CD4-positive, alpha-beta T cell treated with Interleukin-15 for 4 hours (primary cell): ENCODE results near the gene NLRP14.

Experiments used
- DNase-seq: peaks from one replicate; pipeline ENCODE4 v3.0.0-alpha.2; 2020; ENCODE audit warnings: low spot score

Gene NLRP14, protein sequence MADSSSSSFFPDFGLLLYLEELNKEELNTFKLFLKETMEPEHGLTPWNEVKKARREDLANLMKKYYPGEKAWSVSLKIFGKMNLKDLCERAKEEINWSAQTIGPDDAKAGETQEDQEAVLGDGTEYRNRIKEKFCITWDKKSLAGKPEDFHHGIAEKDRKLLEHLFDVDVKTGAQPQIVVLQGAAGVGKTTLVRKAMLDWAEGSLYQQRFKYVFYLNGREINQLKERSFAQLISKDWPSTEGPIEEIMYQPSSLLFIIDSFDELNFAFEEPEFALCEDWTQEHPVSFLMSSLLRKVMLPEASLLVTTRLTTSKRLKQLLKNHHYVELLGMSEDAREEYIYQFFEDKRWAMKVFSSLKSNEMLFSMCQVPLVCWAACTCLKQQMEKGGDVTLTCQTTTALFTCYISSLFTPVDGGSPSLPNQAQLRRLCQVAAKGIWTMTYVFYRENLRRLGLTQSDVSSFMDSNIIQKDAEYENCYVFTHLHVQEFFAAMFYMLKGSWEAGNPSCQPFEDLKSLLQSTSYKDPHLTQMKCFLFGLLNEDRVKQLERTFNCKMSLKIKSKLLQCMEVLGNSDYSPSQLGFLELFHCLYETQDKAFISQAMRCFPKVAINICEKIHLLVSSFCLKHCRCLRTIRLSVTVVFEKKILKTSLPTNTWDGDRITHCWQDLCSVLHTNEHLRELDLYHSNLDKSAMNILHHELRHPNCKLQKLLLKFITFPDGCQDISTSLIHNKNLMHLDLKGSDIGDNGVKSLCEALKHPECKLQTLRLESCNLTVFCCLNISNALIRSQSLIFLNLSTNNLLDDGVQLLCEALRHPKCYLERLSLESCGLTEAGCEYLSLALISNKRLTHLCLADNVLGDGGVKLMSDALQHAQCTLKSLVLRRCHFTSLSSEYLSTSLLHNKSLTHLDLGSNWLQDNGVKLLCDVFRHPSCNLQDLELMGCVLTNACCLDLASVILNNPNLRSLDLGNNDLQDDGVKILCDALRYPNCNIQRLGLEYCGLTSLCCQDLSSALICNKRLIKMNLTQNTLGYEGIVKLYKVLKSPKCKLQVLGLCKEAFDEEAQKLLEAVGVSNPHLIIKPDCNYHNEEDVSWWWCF

DNA sequence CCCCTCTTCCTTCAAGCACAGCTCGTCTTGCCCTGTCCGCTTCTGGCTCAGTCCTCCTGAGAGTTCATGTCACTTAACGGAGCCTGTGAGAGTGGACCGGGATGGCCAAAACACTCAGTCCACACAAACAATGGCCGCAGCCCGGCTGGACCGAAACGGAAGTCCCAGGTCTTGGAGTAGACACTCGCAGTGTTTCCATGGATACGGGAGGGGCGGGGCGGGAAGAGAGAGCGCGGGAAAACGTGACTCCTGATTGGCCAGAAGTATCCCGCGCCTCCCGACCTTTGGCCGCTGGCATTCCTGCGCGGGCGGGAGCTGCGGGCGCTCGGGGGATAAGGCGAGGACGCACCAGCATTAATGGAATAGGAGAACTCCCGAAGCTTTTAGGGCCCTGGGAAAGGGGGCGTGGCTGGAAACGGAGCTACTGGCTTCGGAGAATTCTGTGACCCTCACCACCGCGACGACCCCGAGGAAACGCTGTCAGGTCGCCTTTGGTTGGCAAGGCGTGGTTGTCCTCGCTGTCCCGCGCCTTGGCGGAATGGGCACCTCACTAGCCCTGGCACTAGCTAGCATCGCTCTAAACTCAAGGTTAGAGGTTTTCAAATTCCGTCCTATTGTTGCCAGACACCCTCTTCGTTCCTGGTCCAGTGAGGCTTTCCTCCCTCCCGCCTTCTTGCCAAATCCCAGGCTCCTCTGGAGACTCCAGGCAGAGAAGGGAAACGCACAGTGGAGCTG, at the start of gene NLRP14, which contains the start of gene ZNF214:
TSS of gene NLRP14 (plus strand) at position 297 of the 735 bp plus-strand sequence. CDS start 18,108 bp downstream, outside the sequence.
TSS of gene ZNF214 (minus strand) at position 164 of the 735 bp plus-strand sequence. CDS start 17,511 bp downstream, outside the sequence.
- DNase-seq = no peak

DNA sequence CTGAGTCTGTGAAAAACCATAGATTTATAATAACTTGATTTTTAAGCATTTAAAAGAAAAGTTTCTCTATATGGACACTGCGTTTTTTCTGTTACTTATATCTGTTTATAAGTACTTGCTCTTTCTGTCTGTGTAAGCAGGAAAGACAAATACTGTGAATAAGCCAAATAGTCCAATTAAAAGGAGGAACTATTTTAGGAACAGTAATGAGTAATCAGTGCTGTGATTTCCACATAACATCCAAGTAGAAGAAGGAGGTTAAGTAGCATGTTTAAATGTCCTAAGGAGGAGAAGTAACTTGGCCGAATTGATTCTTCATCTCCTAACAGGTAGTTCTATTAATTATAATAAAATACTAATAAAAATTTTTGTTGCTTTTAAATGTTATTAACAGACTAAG, 40.9 kb upstream of the NLRP14 start:
- no peak for DNase-seq

DNA sequence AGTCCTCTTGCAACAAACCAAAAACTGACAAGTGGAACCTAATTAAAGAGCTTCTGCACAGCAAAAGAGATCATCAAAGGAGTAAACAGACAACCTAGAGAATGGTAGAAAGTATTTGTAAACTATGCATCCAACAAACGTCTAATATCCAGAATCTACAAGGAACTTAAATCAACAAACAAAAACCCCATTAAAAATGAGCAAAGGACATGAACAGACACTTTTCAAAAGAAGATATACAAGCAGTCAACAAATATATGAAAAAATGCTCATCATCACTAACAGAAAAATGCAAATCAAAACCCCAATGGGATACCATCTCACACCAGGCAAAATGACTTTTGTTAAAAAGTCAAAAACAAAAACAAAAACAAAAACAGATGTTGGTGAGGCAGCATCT, 33.8 kb upstream of the NLRP14 start:
- no peak for DNase-seq

DNA sequence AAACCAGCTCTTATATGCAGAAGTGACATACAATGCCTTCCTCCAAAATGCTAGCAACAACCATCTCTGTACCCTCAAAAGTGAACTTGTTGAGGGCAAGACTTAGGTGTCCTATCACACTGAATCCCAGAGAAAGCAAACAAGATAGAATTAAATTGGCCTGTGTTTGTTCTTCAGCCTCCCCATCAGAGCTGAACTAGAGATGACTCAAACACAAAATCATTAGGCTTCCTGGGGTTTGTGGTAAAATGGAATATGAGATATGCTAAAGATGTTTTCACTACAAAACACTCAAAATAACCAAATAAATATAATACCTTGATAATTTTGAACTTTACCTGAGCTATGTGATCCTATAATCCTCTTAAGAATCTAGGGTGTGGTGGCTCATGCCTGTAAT, 31.8 kb upstream of the NLRP14 start:
- no peak for DNase-seq

DNA sequence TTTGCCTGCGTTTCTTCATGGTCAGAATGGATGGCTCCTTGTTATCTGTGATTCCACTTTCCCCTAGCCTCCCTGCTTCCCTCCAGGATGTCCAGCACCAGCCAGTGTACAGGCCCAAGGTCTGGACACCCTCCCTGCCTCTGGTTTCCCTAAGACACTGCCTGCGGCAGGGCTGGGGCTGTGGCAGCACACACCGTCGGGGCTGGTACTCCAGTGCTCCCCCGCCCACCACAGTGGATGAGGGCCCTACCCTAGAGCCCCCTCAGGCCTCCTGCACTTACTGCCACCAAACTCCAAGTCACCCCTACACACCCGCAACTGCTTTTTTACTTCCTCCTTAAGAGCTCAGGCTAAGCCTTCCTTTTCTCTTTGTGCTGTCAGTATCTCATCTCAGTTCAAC, 29.1 kb upstream of the NLRP14 start:
- no peak for DNase-seq

DNA sequence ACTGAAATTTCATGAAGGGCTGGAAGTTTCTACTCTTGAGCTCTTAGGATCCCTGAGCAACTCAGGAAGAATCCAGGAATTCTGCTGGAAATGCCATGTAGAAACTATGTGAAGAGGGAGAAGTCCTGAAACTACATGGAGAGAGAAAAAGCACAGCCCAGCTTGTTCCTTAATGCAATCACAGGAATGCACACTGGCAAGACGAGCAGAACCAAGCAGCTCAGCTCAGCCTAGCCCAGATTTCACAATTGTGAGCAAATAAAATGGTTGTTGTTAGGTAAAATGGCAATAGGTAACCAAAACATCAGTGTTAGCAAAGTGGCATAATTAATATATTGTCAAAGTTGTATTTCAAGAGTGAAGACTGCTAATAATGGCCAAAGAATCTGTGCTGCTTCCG, 28.3 kb upstream of the NLRP14 start:
- DNase-seq = no peak

DNA sequence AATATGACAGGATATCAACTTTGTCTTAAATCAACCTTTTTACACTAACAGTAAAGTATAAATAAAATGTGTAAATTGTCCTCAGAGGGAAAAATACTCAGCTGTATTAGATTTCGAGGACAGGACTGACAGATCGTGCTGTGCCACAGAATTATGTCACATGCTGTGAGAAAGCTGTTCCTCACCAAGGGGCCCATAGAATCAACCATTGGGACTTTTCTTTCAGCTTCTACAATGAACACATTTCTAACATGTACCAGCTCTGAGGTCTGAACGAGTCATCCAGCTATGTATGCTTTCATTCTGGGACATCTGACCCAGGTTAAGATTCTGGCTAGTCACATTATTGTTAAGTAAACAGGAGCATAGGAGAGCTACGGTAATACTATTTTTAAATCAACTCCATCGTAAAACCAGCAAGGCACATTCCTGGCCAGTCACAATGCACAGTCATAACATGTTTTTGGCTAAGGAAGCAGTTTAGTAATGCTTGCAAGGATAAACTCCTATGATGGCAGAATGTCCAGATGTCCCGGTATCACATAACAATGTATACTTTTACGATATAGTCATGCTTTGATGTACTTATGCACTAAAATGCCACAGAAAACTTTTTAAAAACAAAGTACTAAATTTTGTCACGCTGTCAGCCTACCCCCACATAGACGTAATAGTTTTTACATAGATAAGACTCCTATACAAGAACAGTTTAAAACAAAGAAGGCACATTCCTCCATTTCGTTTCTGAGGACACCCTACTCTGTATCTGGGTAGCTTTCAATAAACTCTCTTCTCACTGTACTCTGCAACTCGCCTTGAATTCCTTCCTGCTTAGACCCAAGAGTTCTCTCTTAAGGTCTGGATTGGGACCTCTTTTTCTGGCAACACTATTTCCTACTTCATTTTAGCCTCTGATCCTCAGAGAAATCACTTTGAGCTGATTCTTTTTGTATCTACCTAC, 27.5 kb upstream of the NLRP14 start:
- no peak for DNase-seq

DNA sequence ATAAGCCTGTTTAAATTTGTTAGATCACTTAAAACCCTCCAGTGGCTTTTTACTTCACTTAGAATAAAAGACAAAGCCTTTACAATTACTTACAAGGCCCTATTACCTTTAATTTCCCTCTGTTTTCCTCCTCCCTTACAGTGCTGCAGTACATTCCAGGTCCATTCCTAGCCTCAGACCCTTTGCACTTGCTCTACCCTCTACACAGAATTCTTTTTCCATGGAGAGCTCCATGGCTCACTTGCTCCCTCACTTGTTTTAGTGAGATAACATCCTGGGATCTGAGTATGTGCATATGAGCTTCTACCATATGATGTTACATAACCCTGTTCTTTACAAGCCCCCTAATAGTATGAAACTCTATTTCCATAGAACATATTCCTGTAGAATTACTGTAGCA, 24.6 kb upstream of the NLRP14 start:
- no peak for DNase-seq

DNA sequence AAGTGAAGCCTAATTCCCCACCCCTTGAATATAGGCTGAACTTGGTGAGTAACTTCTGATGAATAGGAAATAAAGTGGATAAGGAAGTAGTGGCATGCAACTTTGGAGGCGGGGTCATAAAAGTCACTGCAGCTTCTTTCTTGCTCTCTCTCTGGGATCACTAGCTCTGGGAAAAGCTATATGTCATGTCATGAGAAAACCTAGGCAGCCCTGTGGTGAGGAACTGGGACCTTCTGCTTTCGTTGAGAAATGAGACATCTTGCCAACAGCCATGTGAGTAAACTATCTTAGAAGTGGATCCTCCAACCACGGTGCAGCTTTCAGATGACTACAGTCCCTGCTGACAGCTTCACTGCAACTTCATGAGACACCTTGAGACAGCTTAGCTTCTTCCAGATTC, 15.8 kb upstream of the NLRP14 start:
- no peak for DNase-seq

DNA sequence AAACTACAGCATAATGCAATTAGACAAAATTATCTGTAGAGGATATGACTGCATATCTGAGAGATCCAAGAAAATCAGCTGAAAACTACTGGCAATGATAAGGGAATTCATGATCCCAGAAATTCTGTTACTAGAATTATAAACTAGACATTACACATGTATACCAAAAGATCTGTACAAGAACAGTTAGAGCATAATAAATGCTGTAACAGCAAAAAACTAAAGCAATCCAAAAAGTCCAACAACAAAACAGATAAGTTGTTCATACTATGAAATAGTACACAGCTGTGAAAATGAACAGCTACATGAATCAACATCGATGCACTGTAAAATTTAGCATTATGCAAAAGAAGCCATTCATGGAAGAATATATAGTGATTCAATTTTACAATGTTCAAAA, 6.2 kb upstream of the NLRP14 start:
- DNase-seq = no peak

DNA sequence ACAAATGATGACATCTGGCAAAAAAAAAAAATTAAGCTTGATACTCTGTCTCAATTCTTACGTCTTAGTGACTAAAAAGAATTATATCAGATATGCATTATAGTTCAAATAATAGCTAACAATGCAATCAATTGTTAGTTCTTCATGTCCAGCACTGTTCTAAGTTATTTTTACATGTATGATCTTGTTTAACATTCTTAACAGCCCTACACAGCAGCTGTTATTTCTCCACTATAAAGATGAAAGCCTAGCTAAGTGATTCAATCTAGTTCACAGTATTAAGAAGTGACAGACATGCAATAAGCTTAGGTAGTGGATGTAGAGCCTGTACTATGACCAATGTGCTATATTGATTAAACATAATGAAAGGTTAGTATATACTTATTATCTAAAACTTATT, 4.3 kb upstream of the NLRP14 start:
- DNase-seq = no peak

DNA sequence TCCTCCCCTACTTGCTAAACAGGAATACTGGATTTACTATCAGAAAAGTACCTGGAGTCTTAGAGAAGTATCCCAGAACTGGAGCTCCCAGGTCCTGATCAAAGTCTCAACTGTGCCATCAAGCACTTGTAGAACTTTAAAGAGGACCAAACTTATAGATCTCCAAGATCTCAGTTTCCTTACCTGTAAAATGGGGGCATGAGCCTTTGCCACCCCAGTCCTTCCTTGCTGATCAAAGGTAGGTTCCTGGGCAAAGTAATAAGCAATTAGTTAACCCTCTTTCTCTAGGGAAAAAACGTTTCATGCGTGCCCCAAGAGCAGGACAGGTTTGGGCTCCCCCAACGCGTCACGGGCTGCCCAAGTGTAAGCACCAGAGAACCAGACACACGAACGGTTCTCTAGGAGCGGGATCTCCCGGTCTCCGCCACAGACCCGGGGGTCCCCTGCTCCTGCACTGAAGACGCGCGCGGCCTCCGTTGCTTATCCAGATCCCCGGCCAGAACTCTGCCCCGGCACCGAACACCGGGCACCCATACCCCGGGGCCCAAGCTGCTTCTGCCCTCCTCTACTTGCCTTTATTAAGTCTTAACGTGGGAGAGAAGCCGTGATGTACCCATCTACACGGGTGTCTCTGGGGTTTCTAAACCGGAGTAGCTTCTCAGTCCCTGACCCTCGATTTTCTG, 638 bp upstream of the NLRP14 start:
- no peak for DNase-seq

DNA sequence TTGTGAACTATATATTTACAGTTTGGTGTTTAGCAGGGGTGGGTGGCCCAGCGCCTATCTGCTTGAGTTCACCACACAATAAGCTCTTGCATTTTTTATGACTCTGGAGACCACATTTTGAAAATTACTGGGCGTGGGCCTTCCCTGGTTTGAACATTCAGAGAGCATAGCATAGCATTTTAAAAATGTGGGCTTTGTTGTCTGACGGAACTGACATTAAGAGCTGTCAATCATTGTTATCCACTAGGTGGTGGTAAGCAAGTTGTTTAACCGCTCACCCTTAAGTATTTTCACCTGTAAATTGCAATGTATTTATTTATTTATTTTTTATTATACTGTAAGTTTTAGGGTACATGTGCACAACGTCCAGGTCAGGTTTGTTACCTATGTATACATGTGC, 1.0 kb downstream of the NLRP14 start:
- no peak for DNase-seq

DNA sequence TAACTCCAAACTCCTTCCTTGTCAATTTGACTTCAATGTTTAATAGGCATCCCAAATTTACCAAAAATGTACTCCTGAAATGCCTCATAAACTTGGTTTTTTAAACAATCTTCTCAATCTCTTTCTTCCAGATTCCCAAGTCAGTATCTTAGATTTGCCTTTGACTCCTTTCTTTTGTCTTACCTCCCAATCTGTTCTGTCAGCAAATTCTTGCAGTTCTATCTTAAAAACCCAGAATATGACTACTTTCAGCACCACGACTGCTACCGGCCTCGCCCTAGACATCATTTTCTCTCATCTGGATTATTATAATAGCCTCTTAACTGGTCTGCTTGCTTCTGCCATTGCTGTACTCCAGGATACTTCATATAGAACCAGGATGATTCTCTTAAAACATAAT, 7.9 kb downstream of the NLRP14 start:
- DNase-seq = no peak

DNA sequence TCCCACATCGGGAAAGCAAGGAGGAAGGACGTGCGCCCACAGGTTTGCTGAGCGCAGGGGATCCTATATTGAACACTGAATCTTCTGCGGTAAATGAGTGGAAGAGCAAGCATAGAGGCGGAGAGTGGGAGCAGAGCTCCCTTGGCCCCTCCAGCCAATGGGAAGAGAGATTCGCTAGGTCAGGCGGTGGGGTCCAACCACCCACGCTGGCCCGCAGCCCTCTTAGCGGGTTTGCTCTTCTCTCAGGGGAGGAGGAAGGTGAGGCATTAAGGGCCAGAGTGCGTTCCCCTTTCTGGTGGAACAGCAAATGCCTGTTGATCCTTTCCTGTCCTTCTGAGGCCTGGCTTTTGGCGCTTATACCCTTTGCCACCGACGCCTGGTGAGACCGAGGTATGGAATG, 10.6 kb downstream of the NLRP14 start:
- DNase-seq = no peak

DNA sequence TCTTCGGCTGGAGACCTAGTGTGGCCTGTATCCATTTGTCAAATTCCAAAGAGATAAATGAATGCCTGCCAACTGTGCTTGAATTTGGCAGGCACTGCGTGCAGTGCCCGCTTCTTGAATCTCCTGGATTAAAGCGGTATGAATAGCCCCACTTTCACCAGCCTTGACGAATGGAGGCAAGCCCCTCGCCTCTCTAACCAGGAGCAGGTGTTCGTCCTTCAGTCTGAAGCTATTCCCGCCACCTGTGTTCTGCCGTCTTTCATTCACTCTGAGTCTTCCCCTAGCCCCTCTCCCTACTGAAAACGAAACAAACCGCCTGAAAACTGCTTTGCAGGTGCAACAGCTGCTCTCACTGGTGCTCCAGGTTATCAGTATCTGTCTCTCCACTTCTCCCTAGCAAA, 11.2 kb downstream of the NLRP14 start:
- DNase-seq = no peak

DNA sequence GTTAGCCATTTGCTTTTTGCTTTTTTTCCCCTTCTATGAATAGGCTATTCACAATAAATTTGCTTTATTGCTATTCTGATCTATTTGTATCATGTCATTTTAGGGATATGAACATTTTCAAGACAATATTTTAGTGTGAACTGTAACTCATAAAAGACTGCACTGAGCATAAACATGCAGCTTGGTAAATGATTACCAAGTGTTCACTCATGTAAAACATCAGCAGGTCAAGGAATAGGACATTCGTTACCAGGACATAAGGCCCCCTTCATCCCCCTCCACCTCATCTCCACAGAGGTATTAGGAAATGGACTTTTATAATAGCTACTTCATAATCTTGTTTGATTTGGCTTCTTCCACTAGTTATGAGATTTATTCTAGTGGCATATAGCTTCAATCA, 12.4 kb downstream of the NLRP14 start:
- no peak for DNase-seq

DNA sequence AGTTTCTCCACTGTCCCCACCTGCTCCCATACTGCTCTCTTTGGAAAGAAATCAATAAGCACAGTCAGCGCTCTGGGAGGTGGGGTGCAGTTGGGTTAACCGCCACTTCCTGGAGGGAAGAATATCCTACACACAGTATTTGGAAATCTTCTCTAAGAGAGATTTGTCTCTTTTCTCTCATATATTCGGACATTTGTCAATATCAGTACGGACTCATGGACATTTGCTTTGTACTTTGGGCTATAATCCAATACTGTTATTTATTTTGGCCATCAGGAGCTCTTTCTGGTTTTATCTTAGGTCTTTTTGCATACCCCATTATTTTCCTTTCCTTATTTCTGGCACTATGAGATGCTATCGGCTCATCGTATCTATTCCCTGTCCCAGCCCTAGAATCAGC, 13.7 kb downstream of the NLRP14 start:
- DNase-seq = no peak

DNA sequence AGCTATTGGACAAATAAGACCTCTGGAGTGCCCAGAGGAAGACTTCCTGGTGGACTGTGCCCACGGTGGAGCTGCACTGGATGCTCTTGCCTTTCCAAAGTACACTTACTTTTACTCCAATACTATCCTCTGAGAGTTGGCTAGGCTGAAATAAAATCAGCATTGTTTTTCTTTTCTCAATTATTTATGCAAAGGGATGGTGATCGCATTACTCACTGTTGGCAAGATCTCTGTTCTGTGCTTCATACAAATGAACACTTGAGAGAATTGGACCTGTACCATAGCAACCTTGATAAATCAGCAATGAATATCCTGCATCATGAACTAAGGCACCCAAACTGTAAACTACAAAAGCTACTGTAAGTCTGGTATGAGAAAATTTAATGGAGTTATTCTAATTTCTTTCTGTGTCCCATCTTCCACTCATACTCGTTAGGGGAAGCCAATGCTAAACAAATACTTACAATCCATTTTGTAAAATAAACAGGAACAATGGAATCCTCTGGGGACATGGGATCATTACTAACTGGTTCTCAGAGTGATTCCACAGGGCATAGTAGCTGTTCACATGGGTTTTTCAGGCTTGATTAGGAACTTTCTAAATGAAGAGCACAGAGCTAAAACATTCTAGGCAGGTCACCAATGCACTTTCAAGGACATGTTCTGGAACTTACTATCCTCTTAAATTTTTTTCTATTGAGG, 26.3 kb downstream of the NLRP14 start:
- no peak for DNase-seq

DNA sequence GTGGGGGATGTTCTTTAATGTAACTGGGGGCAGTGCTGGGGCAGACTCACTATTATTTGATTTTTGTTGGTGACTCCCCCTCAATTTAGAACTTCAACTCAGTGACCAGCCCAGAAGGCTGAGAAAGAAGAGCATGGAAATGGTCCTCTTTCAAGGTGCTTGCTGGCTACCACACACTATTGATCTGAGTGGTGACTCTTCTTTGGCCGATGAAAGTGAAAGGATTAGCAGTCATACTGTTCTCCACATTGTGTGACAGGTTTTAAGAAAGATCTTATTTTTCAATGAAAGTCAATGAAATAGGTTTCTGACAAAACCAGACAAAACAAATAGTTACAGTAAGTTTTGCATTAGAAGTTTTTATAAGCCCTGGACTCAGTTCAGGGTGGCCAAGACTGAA, 29.9 kb downstream of the NLRP14 start:
- no peak for DNase-seq
